ENCODE results near the gene ARID3A.

DNA sequence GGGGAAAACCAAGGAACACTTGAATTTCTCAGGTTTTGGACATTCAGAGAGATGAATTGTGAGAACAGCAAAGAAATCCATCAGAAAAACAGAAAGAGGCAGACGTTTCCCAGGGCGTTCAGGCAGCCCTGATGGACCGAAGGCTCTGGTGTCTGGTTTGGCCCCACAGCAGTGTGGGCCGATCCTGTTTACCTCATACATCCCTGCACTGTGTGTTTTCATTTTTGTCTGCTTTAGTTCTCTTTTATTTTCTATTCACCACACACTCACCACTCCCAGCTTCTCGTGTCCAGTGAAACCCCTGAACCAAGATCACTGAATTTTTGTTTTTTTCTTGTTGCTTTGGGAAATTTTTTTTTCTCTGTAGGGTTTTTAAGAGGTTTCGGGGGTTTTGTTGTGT lies 46.4 kb downstream of the ARID3A start:
- TF ChIP-seq CHD2 (IDR thresholded peaks at IDR 0.05; ENCODE audit: low read depth, low read length) (no peak), RAD21 (CRISPR knock-in tag; IDR thresholded peaks at IDR 0.05) (no peak), CBFB (CRISPR knock-in tag; IDR thresholded peaks at IDR 0.05) (no peak), ZNF3 (CRISPR knock-in tag; IDR thresholded peaks at IDR 0.05) (no peak), YY1 (IDR thresholded peaks at IDR 0.05; ENCODE audit: insufficient read depth, insufficient replicate concordance, low read depth, low read length) (no peak)
- TF ChIP-seq, protein P1, sequence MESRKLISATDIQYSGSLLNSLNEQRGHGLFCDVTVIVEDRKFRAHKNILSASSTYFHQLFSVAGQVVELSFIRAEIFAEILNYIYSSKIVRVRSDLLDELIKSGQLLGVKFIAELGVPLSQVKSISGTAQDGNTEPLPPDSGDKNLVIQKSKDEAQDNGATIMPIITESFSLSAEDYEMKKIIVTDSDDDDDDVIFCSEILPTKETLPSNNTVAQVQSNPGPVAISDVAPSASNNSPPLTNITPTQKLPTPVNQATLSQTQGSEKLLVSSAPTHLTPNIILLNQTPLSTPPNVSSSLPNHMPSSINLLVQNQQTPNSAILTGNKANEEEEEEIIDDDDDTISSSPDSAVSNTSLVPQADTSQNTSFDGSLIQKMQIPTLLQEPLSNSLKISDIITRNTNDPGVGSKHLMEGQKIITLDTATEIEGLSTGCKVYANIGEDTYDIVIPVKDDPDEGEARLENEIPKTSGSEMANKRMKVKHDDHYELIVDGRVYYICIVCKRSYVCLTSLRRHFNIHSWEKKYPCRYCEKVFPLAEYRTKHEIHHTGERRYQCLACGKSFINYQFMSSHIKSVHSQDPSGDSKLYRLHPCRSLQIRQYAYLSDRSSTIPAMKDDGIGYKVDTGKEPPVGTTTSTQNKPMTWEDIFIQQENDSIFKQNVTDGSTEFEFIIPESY (CRISPR knock-in tag; IDR thresholded peaks at IDR 0.05): no peak

Measured in HepG2 (cell line).